HEK293 (cell line): ENCODE measurements around the gene SUN3.
"Not testable (repeated sequence)": the region's sequence is repeated elsewhere in the genome, so short reads cannot be mapped to it uniquely, and the experiment has no call there.

Source experiments
- CTCF ChIA-PET: fragments of 350-600 bp; formaldehyde crosslinking; extraction: SDS; loops from one replicate; lab custom pipeline; 2021; ENCODE audit warnings: antibody characterized with exemption; lab: Yijun Ruan, JAX
- POLR2A ChIA-PET: fragments of 300-600 bp; formaldehyde crosslinking; extraction: SDS; loops from one replicate; lab custom pipeline; 2020; ENCODE audit warnings: antibody characterized with exemption, inconsistent platforms; lab: Yijun Ruan, JAX
- H3K27ac ChIP-seq: fragments of 200-500 bp; sonication (Bioruptor generic); 2 replicates; pipeline ENCODE4 v1.5.1; 2014; ENCODE audit warnings: low read depth, low read length, control low read depth, inconsistent platforms; ENCODE audit errors: extremely low read depth
- H3K36me3 ChIP-seq, 2 experiments: fragments of 200-500 bp in 1 of 2; sonication (Bioruptor generic) in 1 of 2; 1 replicate in 1 of 2; 2 replicates in 1 of 2; pipeline ENCODE4 v1.5.1; 2014 to 2017; ENCODE audit warnings: inconsistent platforms in 2 of 2, low read length in 2 of 2; ENCODE audit not compliant: control insufficient read depth in 2 of 2, insufficient read depth in 1 of 2
- H3K4me1 ChIP-seq: fragments of 200-500 bp; sonication (Bioruptor generic); 2 replicates; pipeline ENCODE4 v1.5.1; 2014; ENCODE audit warnings: mild to moderate bottlenecking, low read length, inconsistent platforms; ENCODE audit not compliant: control insufficient read depth, insufficient read depth
- H3K4me3 ChIP-seq: 2 replicates; pipeline ENCODE4 v1.5.1; 2011; ENCODE audit warnings: low read depth, mild to moderate bottlenecking, control low read depth, low read length, moderate library complexity
- H3K9me3 ChIP-seq: fragments of 200-500 bp; sonication (Bioruptor generic); 2 replicates; pipeline ENCODE4 v1.5.1; 2014; ENCODE audit warnings: low read depth, low read length, inconsistent platforms; ENCODE audit not compliant: control insufficient read depth, insufficient read depth
- EGR2 ChIP-seq: fragments of 450-650 bp; formaldehyde crosslinking; IDR thresholded peaks from 2 replicates; pipeline ENCODE4 v1.5.1; 2016; ENCODE audit warnings: low read depth, missing biosample characterization, missing genetic modification characterization
- FEZF1 ChIP-seq: fragments of 450-650 bp; formaldehyde crosslinking; IDR thresholded peaks from 2 replicates; pipeline ENCODE4 v1.5.1; 2016; ENCODE audit warnings: missing biosample characterization, missing genetic modification characterization
- KLF17 ChIP-seq: fragments of 450-650 bp; formaldehyde crosslinking; IDR thresholded peaks from 2 replicates; pipeline ENCODE4 v1.5.1; 2016; ENCODE audit warnings: missing biosample characterization, missing genetic modification characterization
- OSR2 ChIP-seq: fragments of 450-650 bp; formaldehyde crosslinking; IDR thresholded peaks from 2 replicates; pipeline ENCODE4 v1.5.1; 2016; ENCODE audit warnings: missing biosample characterization, missing genetic modification characterization
- REPIN1 ChIP-seq: fragments of 450-650 bp; formaldehyde crosslinking; IDR thresholded peaks from 2 replicates; pipeline ENCODE4 v1.5.1; 2017; ENCODE audit warnings: missing biosample characterization, missing genetic modification characterization, low read depth
- ZFP37 ChIP-seq: fragments of 450-650 bp; formaldehyde crosslinking; IDR thresholded peaks from 2 replicates; pipeline ENCODE4 v1.5.1; 2016; ENCODE audit warnings: missing biosample characterization, missing genetic modification characterization
- ZNF140 ChIP-seq: fragments of 450-650 bp; formaldehyde crosslinking; IDR thresholded peaks from 2 replicates; pipeline ENCODE4 v1.5.1; 2016; ENCODE audit warnings: missing biosample characterization, missing genetic modification characterization
- ZNF146 ChIP-seq: fragments of 450-650 bp; formaldehyde crosslinking; IDR thresholded peaks from 2 replicates; pipeline ENCODE4 v1.5.1; 2016; ENCODE audit warnings: missing biosample characterization, missing genetic modification characterization
- ZNF280D ChIP-seq: fragments of 450-650 bp; formaldehyde crosslinking; IDR thresholded peaks from 2 replicates; pipeline ENCODE4 v1.5.1; 2016; ENCODE audit warnings: missing biosample characterization, missing genetic modification characterization
- ZNF335 ChIP-seq: fragments of 450-650 bp; formaldehyde crosslinking; conservative IDR thresholded peaks from 2 replicates; pipeline ENCODE4 v1.5.1; 2016; ENCODE audit warnings: missing biosample characterization, missing genetic modification characterization
- ZNF391 ChIP-seq: fragments of 450-650 bp; formaldehyde crosslinking; IDR thresholded peaks from 2 replicates; pipeline ENCODE4 v1.5.1; 2016; ENCODE audit warnings: low read depth, missing biosample characterization, missing genetic modification characterization, borderline replicate concordance
- ZNF747 ChIP-seq: fragments of 450-650 bp; formaldehyde crosslinking; IDR thresholded peaks from 2 replicates; pipeline ENCODE4 v1.5.1; 2016; ENCODE audit warnings: missing biosample characterization, missing genetic modification characterization
- TF ChIP-seq, protein P1 (sequence below): fragments of 450-650 bp; formaldehyde crosslinking; IDR thresholded peaks from 2 replicates; pipeline ENCODE4 v1.5.1; 2016; ENCODE audit warnings: missing biosample characterization, missing genetic modification characterization
- TF ChIP-seq, protein P2 (sequence below): fragments of 450-650 bp; formaldehyde crosslinking; IDR thresholded peaks from 2 replicates; pipeline ENCODE4 v1.5.1; 2017; ENCODE audit warnings: missing biosample characterization, missing genetic modification characterization

SUN3 gene

DNA sequence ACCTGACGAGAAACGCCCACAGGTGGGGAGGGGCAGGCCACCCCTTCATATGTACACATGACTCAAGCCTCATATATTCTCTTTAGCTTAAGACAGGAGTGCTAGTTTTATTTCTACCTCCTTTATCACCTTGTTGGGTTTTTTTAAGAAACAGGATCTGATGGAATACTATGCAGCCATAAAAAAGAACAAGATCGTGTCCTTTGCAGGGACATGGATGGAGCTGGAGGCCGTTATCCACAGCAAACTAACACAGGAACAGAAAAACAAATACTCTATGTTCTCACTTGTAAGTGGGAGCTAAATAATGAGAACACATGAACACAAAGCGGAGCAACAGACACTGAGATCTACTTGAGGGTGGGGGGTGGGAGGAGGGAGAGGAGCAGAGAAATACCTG is 38.3 kb downstream of the SUN3 start:
- no peak overlapping the region for H3K4me3 ChIP-seq
- H3K4me1 ChIP-seq, result no peaks in the 10 kb centered on the region
- ChIA-PET CTCF (interaction anchor here (0.7 to 4.9 kb wide), 6 partner anchors 46 to 164 kb away, joined by 3 to 88 read pairs (median 6); no protein-coding TSS in a partner anchor), POLR2A (interaction anchor here (1.3 kb wide), 1 partner anchor 102 kb away, joined by 3 read pairs; no protein-coding TSS in a partner anchor)
- H3K9me3 ChIP-seq, result no peaks in the 10 kb centered on the region
- no peak for TF ChIP-seq ZNF747 (tag by site-specific recombination)
- peak; percentile 45; the same call in 1 of the 2 replicates for TF ChIP-seq ZNF146 (tag by site-specific recombination)
- H3K36me3 ChIP-seq, result no peaks in the 10 kb centered on the region
- H3K27ac ChIP-seq, result no peak overlapping the region

DNA sequence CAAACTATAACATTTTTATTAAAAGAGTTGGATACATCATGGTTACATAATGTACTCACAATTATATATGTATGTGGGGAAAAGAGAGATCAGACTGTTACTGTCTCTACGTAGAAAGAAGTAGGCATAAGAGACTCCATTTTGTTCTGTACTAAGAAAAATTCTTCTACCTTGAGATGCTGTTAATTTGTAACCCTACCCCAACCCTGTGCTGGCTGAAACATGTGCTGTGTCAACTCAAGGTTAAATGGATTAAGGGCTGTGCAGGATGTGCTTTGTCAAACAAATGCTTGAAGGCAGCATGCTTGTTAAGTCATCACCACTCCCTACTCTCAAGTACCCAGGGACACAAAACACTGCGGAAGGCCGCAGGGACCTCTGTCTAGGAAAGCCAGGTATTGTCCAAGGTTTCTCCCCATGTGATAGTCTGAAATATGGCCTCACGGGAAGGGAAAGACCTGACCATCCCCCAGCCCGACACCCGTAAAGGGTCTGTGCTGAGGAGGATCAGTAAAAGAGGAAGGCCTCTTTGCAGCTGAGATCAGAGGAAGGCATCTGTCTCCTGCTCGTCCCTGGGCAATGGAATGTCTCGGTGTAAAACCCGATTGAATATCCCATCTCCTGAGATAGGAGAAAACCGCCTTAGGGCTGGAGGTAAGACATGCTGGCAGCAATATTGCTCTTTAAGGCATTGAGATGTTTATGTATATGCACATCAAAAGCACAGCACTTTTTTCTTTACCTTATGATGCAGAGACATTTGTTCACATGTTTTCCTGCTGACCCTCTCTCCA is 39.1 kb downstream of the SUN3 start:
- H3K27ac ChIP-seq, H3K36me3 ChIP-seq, H3K4me1 ChIP-seq, H3K4me3 ChIP-seq, H3K9me3 ChIP-seq: not testable (repeated sequence)
- CTCF ChIA-PET, result interaction anchor here (0.9 to 4.9 kb wide), 6 partner anchors 12 to 120 kb away, joined by 4 to 88 read pairs (median 6); no protein-coding TSS in a partner anchor
- POLR2A ChIA-PET, result interaction anchor here (1.3 kb wide), 1 partner anchor 103 kb away, joined by 3 read pairs; no protein-coding TSS in a partner anchor

GRCh38 chr7:47988496-47989386 is 40.2 kb downstream of the SUN3 start:
- Histone ChIP-seq H3K9me3 (no peaks in the 10 kb centered on the region), H3K4me1 (no peaks in the 10 kb centered on the region), H3K4me3 (no peak overlapping the region), H3K27ac (no peak overlapping the region), H3K36me3 (no peaks in the 10 kb centered on the region)
- TF ChIP-seq, protein P1, sequence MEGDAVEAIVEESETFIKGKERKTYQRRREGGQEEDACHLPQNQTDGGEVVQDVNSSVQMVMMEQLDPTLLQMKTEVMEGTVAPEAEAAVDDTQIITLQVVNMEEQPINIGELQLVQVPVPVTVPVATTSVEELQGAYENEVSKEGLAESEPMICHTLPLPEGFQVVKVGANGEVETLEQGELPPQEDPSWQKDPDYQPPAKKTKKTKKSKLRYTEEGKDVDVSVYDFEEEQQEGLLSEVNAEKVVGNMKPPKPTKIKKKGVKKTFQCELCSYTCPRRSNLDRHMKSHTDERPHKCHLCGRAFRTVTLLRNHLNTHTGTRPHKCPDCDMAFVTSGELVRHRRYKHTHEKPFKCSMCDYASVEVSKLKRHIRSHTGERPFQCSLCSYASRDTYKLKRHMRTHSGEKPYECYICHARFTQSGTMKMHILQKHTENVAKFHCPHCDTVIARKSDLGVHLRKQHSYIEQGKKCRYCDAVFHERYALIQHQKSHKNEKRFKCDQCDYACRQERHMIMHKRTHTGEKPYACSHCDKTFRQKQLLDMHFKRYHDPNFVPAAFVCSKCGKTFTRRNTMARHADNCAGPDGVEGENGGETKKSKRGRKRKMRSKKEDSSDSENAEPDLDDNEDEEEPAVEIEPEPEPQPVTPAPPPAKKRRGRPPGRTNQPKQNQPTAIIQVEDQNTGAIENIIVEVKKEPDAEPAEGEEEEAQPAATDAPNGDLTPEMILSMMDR (tag by site-specific recombination), result 0 out of 2 replicates have a peak, but pooled peaks have one; percentile 29
- no peak for TF ChIP-seq ZNF391
- POLR2A ChIA-PET, result interaction anchor here (1.0 kb wide), 1 partner anchor 100 kb away, joined by 5 read pairs; the partner anchor contains the start of gene UPP1
- CTCF ChIA-PET, result interaction anchor here (0.5 to 2.7 kb wide), 14 partner anchors 10 to 166 kb away, joined by 3 to 17 read pairs (median 4); no protein-coding TSS in a partner anchor

DNA sequence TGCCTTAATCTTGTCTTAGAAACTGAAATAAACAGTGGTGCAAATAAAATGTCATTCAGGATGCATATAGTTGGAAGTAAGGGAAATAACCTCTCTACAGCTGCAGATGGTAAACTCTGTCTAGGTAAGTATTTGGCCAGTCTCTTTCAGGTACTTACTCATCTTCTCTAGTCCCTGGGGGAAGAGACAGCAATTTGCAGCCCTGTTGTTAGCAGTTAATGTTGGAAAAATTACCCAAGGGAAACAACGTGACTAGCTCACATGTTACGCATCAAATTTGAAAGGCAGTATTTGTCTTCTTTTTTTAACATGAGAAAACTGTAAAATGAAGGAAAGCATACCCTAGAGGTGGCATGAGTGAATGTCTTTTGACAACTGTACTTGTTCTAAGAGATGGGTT is 46.3 kb downstream of the SUN3 start:
- ChIA-PET POLR2A (no interaction called here), CTCF (interaction anchor here (0.6 to 2.5 kb wide), 6 partner anchors 9 to 172 kb away, joined by 3 to 13 read pairs (median 6); no protein-coding TSS in a partner anchor)
- Histone ChIP-seq H3K27ac (no peak overlapping the region), H3K9me3 (no peaks in the 10 kb centered on the region), H3K4me3 (no peak overlapping the region), H3K4me1 (no peaks in the 10 kb centered on the region), H3K36me3 (peaks cover 5 to 9% of the 10 kb centered on the region in 2 experiments; a peak in 2 of 3 replicates)
- no peak for TF ChIP-seq ZFP37 (tag by site-specific recombination)
- TF ChIP-seq ZNF335 (tag by site-specific recombination), result no peak
- TF ChIP-seq OSR2 (tag by site-specific recombination), result no peak
- TF ChIP-seq, protein P2, sequence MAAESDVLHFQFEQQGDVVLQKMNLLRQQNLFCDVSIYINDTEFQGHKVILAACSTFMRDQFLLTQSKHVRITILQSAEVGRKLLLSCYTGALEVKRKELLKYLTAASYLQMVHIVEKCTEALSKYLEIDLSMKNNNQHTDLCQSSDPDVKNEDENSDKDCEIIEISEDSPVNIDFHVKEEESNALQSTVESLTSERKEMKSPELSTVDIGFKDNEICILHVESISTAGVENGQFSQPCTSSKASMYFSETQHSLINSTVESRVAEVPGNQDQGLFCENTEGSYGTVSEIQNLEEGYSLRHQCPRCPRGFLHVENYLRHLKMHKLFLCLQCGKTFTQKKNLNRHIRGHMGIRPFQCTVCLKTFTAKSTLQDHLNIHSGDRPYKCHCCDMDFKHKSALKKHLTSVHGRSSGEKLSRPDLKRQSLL, result no peak
- no peak for TF ChIP-seq ZNF280D (tag by site-specific recombination)
- TF ChIP-seq FEZF1, result no peak
- no peak for TF ChIP-seq KLF17 (tag by site-specific recombination)
- no peak for TF ChIP-seq ZNF140
- no peak for TF ChIP-seq EGR2 (tag by site-specific recombination)
- TF ChIP-seq REPIN1 (tag by site-specific recombination), result no peak
